Measurements from ENCODE around the gene ZNF48.

Gene ZNF48

GRCh38 chr16:30407804-30408534 is 12.7 kb downstream of the ZNF48 start:
- DNase-seq (ENCODE audit: low spot score), result no peak

- peak; percentile 84 for DNase-seq (ENCODE audit: low spot score)
These were observed 14.2 kb downstream of the ZNF48 start for GRCh38 chr16:30409125-30410060.

- no peak for DNase-seq (ENCODE audit: low spot score)
These were observed 18.0 kb downstream of the ZNF48 start for GRCh38 chr16:30413112-30413806.

- no peak for DNase-seq (ENCODE audit: low spot score)
These were observed 18.9 kb downstream of the ZNF48 start for GRCh38 chr16:30414159-30414558.

- DNase-seq (ENCODE audit: low spot score), result no peak
These were observed 20.9 kb downstream of the ZNF48 start for GRCh38 chr16:30416047-30416603.

GRCh38 chr16:30416624-30417528 is 21.7 kb downstream of the ZNF48 start:
- DNase-seq (ENCODE audit: low spot score), result no peak

- peak; percentile 87 for DNase-seq (ENCODE audit: low spot score)
These were observed 22.5 kb downstream of the ZNF48 start for GRCh38 chr16:30417529-30418349.

GRCh38 chr16:30418350-30419181 is 23.3 kb downstream of the ZNF48 start:
- no peak for DNase-seq (ENCODE audit: low spot score)

- no peak for DNase-seq (ENCODE audit: low spot score)
These were observed 25.8 kb downstream of the ZNF48 start for GRCh38 chr16:30421010-30421409.

GRCh38 chr16:30428055-30428454 is 32.8 kb downstream of the ZNF48 start:
- DNase-seq (ENCODE audit: low spot score), result no peak

GRCh38 chr16:30429418-30429677 is 34.1 kb downstream of the ZNF48 start:
- no peak for DNase-seq (ENCODE audit: low spot score)

- peak; percentile 97 for DNase-seq (ENCODE audit: low spot score)
These were observed 34.6 kb downstream of the ZNF48 start, which contains the start of gene DCTPP1 for GRCh38 chr16:30429678-30430427. Gene DCTPP1, minus strand, starts transcription at chr16:30430030. Its CDS starts 50 bp downstream, at chr16:30429980.

GRCh38 chr16:30430428-30430970 is 35.3 kb downstream of the ZNF48 start:
- no peak for DNase-seq (ENCODE audit: low spot score)

- DNase-seq (ENCODE audit: low spot score), result no peak
These were observed 39.6 kb downstream of the ZNF48 start for GRCh38 chr16:30434852-30435251.

- no peak for DNase-seq (ENCODE audit: low spot score)
These were observed 42.4 kb downstream of the ZNF48 start for GRCh38 chr16:30437511-30438046.

- no peak for DNase-seq (ENCODE audit: low spot score)
These were observed 43.6 kb downstream of the ZNF48 start for GRCh38 chr16:30438835-30439234.

- DNase-seq (ENCODE audit: low spot score), result no peak
These were observed 44.6 kb downstream of the ZNF48 start for GRCh38 chr16:30439720-30440348.

GRCh38 chr16:30443631-30444030 is 48.4 kb downstream of the ZNF48 start:
- no peak for DNase-seq (ENCODE audit: low spot score)
